ENCODE measurements around the gene EFHB.
"Not testable (repeated sequence)": the region's sequence is repeated elsewhere in the genome, so short reads cannot be mapped to it uniquely, and the experiment has no call there.

Gene EFHB

DNA sequence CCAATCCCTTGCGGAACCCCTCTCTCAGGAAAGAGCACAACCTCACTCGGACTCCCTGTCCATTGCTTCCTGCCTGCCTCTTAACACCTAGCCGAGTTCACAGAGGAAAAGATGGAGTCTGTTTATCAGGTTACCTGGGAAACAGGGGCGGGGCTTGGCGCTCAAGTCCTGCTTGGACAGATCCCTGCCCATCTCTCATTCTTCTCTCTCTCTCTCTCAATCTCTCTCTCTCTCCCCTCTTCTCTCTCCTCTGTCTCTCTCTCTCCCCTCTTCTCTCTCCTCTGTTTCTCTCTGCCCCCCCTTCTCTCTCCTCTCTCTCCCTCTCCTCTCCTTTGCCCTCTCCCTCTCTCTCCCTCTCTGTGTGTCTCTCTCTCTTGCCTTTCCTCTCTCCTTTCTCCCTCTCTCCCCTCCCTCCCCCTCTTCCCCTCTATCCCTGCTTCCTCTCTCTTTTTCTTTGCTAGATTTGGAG lies at the start of gene EFHB:
Gene EFHB, minus strand, starts transcription at position 120 of the 469 bp plus-strand sequence. CDS start 199 bp downstream, outside the sequence.
- DNase-seq = no peak

- no peak for DNase-seq
These were observed 38.0 kb upstream of the EFHB start for GRCh38 chr3:19972054-19972453.

- no peak for DNase-seq
These were observed 36.3 kb upstream of the EFHB start for GRCh38 chr3:19970327-19970726.

- DNase-seq = no peak
These were observed 33.8 kb upstream of the EFHB start for GRCh38 chr3:19967812-19968211.

GRCh38 chr3:19967208-19967607 lies 33.2 kb upstream of the EFHB start:
- DNase-seq = no peak

- no peak for DNase-seq
These were observed 27.9 kb upstream of the EFHB start for GRCh38 chr3:19961960-19962359.

DNA sequence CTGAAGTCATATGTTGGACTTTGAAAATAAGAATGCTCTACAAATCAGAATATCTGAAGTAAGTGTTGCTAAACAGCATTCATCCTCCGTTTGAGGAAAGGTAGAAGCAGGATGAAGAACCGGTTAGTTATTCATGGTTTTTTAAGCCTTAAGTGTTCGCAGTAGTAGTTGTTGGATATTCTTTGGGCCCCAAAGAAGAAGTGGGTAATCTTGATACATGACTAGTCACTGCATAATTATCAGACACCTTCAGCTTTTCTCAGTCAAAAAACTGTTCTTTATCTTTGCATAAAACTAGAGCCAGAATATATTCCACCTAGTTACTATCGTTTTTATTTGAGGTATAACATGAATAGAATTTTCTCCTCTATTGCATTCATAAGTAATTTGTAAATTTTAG lies 26.7 kb upstream of the EFHB start:
- DNase-seq = no peak

DNA sequence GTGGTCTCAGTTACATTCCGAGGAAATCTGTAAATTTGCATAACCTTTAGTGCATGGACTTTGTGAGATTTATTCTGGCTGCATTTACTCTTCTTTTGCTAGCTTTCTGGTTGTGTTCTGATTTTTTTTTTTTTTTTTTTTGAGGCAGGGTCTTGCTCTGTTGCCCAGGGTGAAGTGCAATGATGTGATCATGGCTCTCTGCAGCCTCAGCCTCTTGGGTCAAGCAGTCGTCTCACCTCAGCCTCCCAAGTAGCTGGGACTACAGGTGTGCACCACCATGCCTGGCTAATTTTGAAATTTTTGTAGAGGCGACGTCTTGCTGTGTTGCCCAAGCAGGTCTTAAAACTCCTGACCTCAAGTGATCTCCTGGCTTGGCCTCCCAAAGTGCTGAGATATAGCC lies 25.5 kb upstream of the EFHB start:
- DNase-seq = no peak

- DNase-seq = not testable (repeated sequence)
These were observed 23.3 kb upstream of the EFHB start for GRCh38 chr3:19957354-19957753.

GRCh38 chr3:19954676-19955075 lies 20.7 kb upstream of the EFHB start:
- no peak for DNase-seq

- no peak for DNase-seq
These were observed 16.3 kb upstream of the EFHB start for GRCh38 chr3:19950316-19950715.

- no peak for DNase-seq
These were observed 14.2 kb upstream of the EFHB start for GRCh38 chr3:19948226-19948591.

DNA sequence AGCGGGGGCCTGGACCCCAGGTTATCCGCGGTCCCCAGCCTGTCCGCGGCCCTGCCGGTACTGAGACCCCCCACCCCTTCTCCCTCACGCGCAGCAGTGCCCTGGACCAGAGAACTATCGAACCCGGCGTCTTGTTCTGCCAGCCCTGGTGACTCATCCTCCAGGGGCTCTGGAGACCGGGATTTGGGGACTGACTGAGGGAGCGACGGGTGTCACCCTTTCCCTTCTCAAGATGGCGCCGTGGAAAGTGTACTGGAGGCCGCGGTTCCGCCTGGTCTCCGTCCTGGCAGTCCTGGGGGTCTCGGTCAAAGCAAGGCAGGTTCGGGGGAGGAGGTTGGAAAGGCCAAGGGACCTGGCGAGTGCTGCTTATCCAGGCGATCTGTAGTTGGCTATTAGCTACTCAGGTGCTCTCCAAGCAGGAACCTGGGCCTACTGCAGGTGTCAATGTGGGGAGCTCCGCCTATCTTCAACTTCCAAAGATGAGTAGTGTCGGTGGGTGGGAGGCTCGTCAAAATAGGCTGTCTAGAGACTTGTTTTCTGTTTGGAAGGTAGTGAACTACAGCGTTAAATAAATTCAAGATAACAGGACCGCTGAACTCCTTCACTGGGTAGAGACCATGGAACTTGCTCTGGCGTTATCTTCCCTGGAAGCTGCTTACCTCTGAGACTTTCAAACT lies 13.7 kb upstream of the EFHB start:
- peak; percentile 84 for DNase-seq

- DNase-seq = peak; percentile 99
These were observed 13.0 kb upstream of the EFHB start, which contains the start of gene RAB5A for GRCh38 chr3:19946832-19947548. RAB5A (plus strand) TSS chr3:19947097; CDS start chr3:19950899, 3,802 bp downstream.

- no peak for DNase-seq
These were observed 12.2 kb upstream of the EFHB start for GRCh38 chr3:19945969-19946831.

- DNase-seq = no peak
These were observed 11.5 kb upstream of the EFHB start for GRCh38 chr3:19945534-19945933.

DNA sequence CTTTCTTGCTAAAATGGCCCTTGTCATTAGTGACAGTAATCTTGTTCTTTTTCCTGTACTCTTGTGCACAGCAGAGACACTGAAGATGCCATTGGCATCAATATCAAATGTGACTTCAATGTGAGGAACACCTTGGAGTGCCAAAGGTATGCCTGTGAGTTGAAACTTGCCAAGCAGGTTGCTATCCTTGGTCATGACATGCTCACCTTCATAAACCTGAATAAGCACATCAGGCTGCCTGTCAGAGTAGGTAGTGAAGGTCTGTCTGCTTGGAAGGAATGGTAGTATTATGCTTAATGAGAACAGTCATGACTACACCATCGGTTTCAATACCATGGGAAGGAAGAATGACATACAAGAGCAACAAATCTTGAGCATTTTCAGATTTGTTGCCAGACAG lies 6.6 kb upstream of the EFHB start:
- no peak for DNase-seq

- DNase-seq = no peak
These were observed 4.2 kb upstream of the EFHB start for GRCh38 chr3:19938295-19938627.

GRCh38 chr3:19937459-19938294 lies 3.7 kb upstream of the EFHB start:
- no peak for DNase-seq

- DNase-seq = no peak
These were observed 1.6 kb downstream of the EFHB start for GRCh38 chr3:19932422-19932821.

GRCh38 chr3:19931767-19932188 lies 2.2 kb downstream of the EFHB start:
- no peak for DNase-seq

- DNase-seq = no peak
These were observed 2.8 kb downstream of the EFHB start for GRCh38 chr3:19931180-19931692.

Measured in activated effector memory CD4-positive, alpha-beta T cell treated with anti-CD3 and anti-CD28 coated beads, Interleukin-2, amount 50 U/mL, for 16 hours (primary cell).